ENCODE measurements around the gene DPP6.

Gene DPP6

DNA sequence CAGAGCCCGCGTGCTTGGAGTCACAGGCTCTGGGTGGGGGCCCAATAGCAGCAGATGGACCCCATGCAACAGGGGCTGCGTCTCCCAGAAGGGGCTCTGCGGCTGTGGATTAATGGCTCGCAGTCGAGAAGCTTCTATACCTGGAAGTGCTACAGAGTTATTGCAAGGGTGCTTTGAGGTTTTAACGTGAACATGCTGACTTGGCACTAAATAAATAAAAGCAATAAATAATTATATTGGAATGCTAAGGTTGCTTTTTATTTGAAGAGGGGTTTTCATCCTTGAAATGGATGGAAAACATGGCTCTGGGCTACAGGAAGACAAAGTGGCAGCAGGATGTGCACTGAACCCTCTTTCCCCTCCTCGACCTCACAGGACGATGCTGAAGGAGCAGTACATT is 828.3 kb downstream of the DPP6 start:
- TF ChIP-seq EGR1 (IDR thresholded peaks at IDR 0.05) (no peak), CREB1 (IDR thresholded peaks at IDR 0.05; ENCODE audit: low read depth) (no peak), YY1 (IDR thresholded peaks at IDR 0.05; ENCODE audit: low read depth) (no peak), NFIC (IDR thresholded peaks at IDR 0.05) (no peak), CEBPB (IDR thresholded peaks at IDR 0.05) (no peak), TCF12 (IDR thresholded peaks at IDR 0.05; ENCODE audit: low read depth) (no peak), TAF1 (IDR thresholded peaks at IDR 0.05; ENCODE audit: low read depth) (no peak), RAD21 (IDR thresholded peaks at IDR 0.05; ENCODE audit: low read depth) (no peak), TEAD4 (IDR thresholded peaks at IDR 0.05) (no peak), ZBTB7A (IDR thresholded peaks at IDR 0.05; ENCODE audit: low read depth) (no peak), EP300 (IDR thresholded peaks at IDR 0.05; ENCODE audit: borderline replicate concordance) (no peak), FOXM1 (IDR thresholded peaks at IDR 0.05; ENCODE audit: borderline replicate concordance, low read depth) (no peak)
- TF ChIP-seq, protein P1, sequence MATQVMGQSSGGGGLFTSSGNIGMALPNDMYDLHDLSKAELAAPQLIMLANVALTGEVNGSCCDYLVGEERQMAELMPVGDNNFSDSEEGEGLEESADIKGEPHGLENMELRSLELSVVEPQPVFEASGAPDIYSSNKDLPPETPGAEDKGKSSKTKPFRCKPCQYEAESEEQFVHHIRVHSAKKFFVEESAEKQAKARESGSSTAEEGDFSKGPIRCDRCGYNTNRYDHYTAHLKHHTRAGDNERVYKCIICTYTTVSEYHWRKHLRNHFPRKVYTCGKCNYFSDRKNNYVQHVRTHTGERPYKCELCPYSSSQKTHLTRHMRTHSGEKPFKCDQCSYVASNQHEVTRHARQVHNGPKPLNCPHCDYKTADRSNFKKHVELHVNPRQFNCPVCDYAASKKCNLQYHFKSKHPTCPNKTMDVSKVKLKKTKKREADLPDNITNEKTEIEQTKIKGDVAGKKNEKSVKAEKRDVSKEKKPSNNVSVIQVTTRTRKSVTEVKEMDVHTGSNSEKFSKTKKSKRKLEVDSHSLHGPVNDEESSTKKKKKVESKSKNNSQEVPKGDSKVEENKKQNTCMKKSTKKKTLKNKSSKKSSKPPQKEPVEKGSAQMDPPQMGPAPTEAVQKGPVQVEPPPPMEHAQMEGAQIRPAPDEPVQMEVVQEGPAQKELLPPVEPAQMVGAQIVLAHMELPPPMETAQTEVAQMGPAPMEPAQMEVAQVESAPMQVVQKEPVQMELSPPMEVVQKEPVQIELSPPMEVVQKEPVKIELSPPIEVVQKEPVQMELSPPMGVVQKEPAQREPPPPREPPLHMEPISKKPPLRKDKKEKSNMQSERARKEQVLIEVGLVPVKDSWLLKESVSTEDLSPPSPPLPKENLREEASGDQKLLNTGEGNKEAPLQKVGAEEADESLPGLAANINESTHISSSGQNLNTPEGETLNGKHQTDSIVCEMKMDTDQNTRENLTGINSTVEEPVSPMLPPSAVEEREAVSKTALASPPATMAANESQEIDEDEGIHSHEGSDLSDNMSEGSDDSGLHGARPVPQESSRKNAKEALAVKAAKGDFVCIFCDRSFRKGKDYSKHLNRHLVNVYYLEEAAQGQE (IDR thresholded peaks at IDR 0.05; ENCODE audit: low read depth): no peak
- TF ChIP-seq, protein P2, sequence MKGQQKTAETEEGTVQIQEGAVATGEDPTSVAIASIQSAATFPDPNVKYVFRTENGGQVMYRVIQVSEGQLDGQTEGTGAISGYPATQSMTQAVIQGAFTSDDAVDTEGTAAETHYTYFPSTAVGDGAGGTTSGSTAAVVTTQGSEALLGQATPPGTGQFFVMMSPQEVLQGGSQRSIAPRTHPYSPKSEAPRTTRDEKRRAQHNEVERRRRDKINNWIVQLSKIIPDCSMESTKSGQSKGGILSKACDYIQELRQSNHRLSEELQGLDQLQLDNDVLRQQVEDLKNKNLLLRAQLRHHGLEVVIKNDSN (IDR thresholded peaks at IDR 0.05): no peak
- TF ChIP-seq, protein P3, sequence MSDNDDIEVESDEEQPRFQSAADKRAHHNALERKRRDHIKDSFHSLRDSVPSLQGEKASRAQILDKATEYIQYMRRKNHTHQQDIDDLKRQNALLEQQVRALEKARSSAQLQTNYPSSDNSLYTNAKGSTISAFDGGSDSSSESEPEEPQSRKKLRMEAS (IDR thresholded peaks at IDR 0.05): no peak

DNA sequence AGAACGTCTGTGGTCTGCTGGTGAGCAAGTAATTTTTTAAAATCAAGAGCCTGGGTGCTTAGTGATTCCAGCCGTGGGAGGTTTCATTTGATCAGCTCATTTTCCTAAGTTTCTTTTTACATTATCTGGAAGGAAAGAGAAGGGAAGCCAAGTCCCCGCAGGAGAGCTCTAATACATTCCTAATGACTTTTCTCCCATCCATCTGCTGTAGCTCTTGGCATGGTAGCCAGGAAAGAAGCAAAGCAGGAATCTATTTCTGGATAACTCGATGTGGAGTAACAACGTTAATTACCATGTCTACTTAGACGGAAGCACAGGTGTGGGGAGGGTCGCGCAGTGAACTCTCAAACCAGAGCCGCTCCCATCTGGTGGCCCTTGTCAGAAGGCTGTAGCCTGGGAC is 828.8 kb downstream of the DPP6 start:
- TF ChIP-seq, protein P1 (IDR thresholded peaks at IDR 0.05; ENCODE audit: low read depth): no peak
- TF ChIP-seq NFIC (IDR thresholded peaks at IDR 0.05): no peak
- no peak for TF ChIP-seq EP300 (IDR thresholded peaks at IDR 0.05; ENCODE audit: borderline replicate concordance)
- TF ChIP-seq, protein P2 (IDR thresholded peaks at IDR 0.05): no peak
- no peak for TF ChIP-seq YY1 (IDR thresholded peaks at IDR 0.05; ENCODE audit: low read depth)
- TF ChIP-seq TEAD4 (IDR thresholded peaks at IDR 0.05): no peak
- TF ChIP-seq EGR1 (IDR thresholded peaks at IDR 0.05): no peak
- TF ChIP-seq, protein P3 (IDR thresholded peaks at IDR 0.05): no peak
- no peak for TF ChIP-seq TCF12 (IDR thresholded peaks at IDR 0.05; ENCODE audit: low read depth)
- TF ChIP-seq ZBTB7A (IDR thresholded peaks at IDR 0.05; ENCODE audit: low read depth): no peak
- TF ChIP-seq RAD21 (IDR thresholded peaks at IDR 0.05; ENCODE audit: low read depth): no peak
- no peak for TF ChIP-seq TAF1 (IDR thresholded peaks at IDR 0.05; ENCODE audit: low read depth)
- TF ChIP-seq CEBPB (IDR thresholded peaks at IDR 0.05): no peak
- TF ChIP-seq FOXM1 (IDR thresholded peaks at IDR 0.05; ENCODE audit: borderline replicate concordance, low read depth): no peak
- TF ChIP-seq CREB1 (IDR thresholded peaks at IDR 0.05; ENCODE audit: low read depth): no peak

DNA sequence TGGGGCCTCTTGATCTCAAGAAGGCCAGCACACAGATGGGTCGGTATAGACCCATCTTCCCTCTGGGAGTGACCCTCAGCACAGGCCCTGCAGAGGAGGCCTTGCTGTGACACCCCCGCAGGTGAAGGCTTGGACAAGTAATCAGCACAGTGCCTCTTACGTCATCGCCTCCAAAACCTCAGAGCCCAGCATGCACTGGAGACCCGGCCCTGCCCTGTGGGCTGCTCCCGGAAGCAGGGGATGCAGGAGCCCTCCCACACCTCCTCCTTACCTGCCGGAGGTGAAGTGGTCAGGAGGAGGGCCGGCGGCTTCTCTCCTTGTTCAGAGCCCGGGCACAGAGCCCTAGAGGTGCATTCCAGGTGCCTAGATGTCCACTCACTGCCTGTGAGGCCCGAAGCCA is 829.3 kb downstream of the DPP6 start:
- TF ChIP-seq EGR1 (IDR thresholded peaks at IDR 0.05) (no peak), EP300 (IDR thresholded peaks at IDR 0.05; ENCODE audit: borderline replicate concordance) (no peak), ZBTB7A (IDR thresholded peaks at IDR 0.05; ENCODE audit: low read depth) (no peak), TAF1 (IDR thresholded peaks at IDR 0.05; ENCODE audit: low read depth) (no peak), RAD21 (IDR thresholded peaks at IDR 0.05; ENCODE audit: low read depth) (no peak), TEAD4 (IDR thresholded peaks at IDR 0.05) (no peak), NFIC (IDR thresholded peaks at IDR 0.05) (no peak), TCF12 (IDR thresholded peaks at IDR 0.05; ENCODE audit: low read depth) (no peak), CEBPB (IDR thresholded peaks at IDR 0.05) (no peak), YY1 (IDR thresholded peaks at IDR 0.05; ENCODE audit: low read depth) (no peak), FOXM1 (IDR thresholded peaks at IDR 0.05; ENCODE audit: borderline replicate concordance, low read depth) (no peak), CREB1 (IDR thresholded peaks at IDR 0.05; ENCODE audit: low read depth) (no peak)
- TF ChIP-seq, protein P1 (IDR thresholded peaks at IDR 0.05; ENCODE audit: low read depth): no peak
- TF ChIP-seq, protein P2 (IDR thresholded peaks at IDR 0.05): no peak
- TF ChIP-seq, protein P3 (IDR thresholded peaks at IDR 0.05): no peak

Data from Ishikawa (cell line).